ENCODE measurements around the gene CTNNBIP1.

CTNNBIP1 gene

DNA sequence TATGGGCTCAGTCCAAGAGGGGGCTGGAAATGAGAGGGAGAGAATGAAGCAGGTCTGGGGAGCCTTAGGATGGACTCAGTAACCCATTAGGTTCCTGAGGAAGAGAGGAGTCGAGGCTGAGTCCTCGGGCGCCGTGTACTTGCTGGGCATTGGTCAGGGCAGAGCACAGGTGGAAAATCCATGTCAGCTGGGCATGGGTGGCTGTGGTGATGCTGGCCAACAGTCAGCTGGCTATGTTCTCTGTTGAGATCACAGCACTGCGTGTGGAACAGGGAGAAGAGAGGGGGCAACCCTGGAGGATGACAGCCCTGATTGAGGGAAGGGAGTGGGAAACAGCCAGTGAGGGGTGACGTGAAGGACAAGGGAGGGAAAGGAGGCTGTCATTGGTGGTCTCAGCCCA, 43.2 kb downstream of the CTNNBIP1 start:
- Mint-ChIP-seq H3K9me3 (no peaks in the 10 kb centered on the region), H3K4me3 (no peak overlapping the region)
- DNase-seq (ENCODE audit: low spot score), result no peak

DNA sequence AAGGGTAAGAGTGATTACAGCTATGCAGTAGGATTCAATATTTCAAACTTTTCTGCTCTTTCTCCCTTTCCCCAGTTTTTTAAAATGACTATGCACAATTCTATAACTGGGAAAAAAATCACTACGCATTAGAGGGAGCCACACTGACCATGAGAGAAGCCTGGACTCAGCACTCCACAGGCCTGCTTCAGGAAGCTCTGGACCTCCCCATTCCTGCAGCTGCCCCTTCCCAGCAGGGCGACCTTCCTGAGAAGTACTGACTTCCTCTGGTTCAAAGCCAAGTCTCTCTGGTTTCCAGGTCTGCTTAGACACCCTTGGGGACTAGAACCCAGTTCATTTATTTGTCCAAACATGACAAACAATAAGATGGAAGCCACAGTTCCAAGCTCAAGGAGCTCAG, 44.3 kb downstream of the CTNNBIP1 start:
- Mint-ChIP-seq H3K27me3 (ENCODE audit: low read depth) (no peaks in the 10 kb centered on the region), H3K36me3 (ENCODE audit: low read depth) (no peaks in the 10 kb centered on the region), H3K9me3 (no peaks in the 10 kb centered on the region), H3K4me3 (no peak overlapping the region), H3K4me1 (ENCODE audit: low read depth) (peaks cover 2% of the 10 kb centered on the region), H3K27ac (no peak overlapping the region)
- DNase-seq (ENCODE audit: low spot score), result no peak

More for the DNA sequence above, 43.2 kb downstream of the CTNNBIP1 start:
- no peak overlapping the region for H3K27ac Mint-ChIP-seq
- H3K4me1 Mint-ChIP-seq (ENCODE audit: low read depth), result peaks cover 2% of the 10 kb centered on the region
- H3K27me3 Mint-ChIP-seq (ENCODE audit: low read depth), result no peaks in the 10 kb centered on the region
- H3K36me3 Mint-ChIP-seq (ENCODE audit: low read depth), result no peaks in the 10 kb centered on the region

DNA sequence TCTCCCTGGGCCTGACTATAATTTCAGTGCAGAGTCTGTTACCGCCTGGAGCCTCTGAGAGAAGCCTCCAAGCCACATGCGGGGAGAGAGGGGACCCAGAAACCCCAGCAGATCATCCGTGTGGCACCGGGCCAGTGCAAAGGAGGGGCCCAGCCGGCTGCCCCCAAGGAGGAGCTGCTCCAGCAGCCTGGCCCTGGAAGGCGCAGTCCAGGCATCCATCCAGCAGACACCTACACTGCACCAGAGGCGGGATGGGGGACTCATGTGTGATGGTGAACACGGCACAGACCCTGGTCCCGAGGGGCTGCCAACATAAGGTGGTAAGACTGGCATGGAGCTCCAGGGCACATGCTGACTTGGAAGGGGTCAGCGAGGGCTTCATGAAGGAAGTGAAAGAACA, 46.7 kb downstream of the CTNNBIP1 start:
- peaks cover under 1% of the 10 kb centered on the region for H3K36me3 Mint-ChIP-seq (ENCODE audit: low read depth)

DNA sequence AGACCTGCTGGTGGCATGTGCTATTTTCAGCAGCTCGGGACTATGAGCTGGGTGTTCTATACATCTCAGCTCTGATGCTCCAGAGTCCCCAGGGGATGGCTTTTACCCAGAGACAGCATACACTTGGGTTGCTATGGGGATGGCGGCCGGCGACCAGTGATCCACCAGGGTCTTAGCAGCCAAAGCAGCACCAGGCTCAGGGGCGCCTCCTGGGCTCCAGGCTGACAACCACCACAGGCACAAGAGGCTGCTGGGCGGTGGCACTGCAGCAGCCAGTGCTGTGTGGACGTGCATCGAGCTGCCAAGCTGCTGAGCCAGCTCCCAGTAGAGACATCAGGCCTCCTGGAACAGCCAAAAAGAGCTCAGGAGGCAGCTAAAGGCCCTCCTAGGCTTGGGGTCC, 48.7 kb downstream of the CTNNBIP1 start:
- Mint-ChIP-seq H3K27ac (no peak overlapping the region), H3K4me1 (ENCODE audit: low read depth) (peaks cover 12% of the 10 kb centered on the region), H3K36me3 (ENCODE audit: low read depth) (peaks cover 3% of the 10 kb centered on the region), H3K9me3 (no peaks in the 10 kb centered on the region), H3K27me3 (ENCODE audit: low read depth) (no peaks in the 10 kb centered on the region), H3K4me3 (no peak overlapping the region)
- no peak for DNase-seq (ENCODE audit: low spot score)

More for the DNA sequence above, 46.7 kb downstream of the CTNNBIP1 start:
- Mint-ChIP-seq H3K27me3 (ENCODE audit: low read depth) (no peaks in the 10 kb centered on the region), H3K4me1 (ENCODE audit: low read depth) (peaks cover 10% of the 10 kb centered on the region), H3K27ac (no peak overlapping the region), H3K9me3 (no peaks in the 10 kb centered on the region), H3K4me3 (no peak overlapping the region)
- no peak for DNase-seq (ENCODE audit: low spot score)

DNA sequence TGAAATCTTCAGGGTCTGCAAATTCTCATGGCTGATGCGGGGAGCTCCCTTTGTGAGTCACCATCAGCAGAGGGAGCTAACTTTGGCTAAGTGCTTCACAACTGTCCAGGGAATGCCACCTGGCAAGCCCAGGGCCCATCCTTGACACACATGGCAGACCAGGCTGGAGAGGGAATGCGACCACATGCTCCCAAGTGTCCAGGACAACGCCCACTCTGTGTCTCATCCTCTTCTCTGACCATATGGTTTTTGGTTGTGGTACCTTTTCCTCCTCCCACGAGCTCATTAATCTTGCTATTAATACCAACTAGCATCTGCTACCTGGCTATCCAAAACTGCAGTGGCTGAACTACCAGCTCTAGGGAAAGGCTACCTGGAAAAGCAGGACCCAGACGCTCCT, 49.2 kb downstream of the CTNNBIP1 start:
- DNase-seq (ENCODE audit: low spot score), result no peak
- Mint-ChIP-seq H3K9me3 (no peaks in the 10 kb centered on the region), H3K36me3 (ENCODE audit: low read depth) (peaks cover 3% of the 10 kb centered on the region), H3K27me3 (ENCODE audit: low read depth) (no peaks in the 10 kb centered on the region), H3K27ac (no peak overlapping the region), H3K4me1 (ENCODE audit: low read depth) (peaks cover 12% of the 10 kb centered on the region), H3K4me3 (no peak overlapping the region)

DNA sequence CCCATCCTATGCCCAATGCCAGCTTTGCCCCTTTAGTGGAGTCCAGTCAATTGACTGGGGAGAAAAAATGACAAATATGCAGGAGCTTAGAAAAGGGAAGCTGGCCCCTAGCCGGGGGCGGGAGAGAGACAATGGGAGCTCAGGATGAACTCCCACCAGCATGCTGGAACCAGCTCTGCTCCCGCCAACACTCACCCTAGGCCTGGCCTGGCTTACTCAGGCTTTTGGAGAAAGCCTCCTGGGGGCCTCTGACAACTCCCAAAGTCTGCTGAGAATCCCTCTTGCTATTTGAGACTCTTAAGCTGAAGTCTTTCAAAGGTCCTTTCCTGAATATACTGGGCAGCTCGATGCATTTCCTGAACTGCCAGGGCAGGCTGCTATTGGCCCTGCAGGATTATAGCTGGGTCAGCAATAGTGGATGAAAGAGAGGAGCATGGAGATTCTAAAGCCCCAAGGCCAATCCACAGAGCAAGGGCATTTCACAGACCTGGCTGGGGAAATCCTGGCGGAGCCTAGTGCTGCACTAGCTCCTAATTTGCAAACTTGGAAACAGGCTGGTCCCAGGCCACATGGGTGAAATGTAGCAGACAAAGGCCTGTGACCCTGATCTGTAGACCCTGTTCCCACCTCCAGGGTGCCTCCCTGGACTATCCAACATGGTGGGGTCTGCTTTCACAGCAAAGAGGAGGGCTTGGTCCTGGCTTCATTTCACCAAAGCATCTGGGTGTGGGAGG, 50.6 kb downstream of the CTNNBIP1 start:
- Mint-ChIP-seq H3K4me1 (ENCODE audit: low read depth) (peaks cover 12% of the 10 kb centered on the region), H3K27me3 (ENCODE audit: low read depth) (no peaks in the 10 kb centered on the region), H3K4me3 (no peak overlapping the region), H3K36me3 (ENCODE audit: low read depth) (peaks cover 3% of the 10 kb centered on the region), H3K9me3 (peaks cover under 1% of the 10 kb centered on the region), H3K27ac (peak overlapping the region; percentile 31)
- no peak for DNase-seq (ENCODE audit: low spot score)

DNA sequence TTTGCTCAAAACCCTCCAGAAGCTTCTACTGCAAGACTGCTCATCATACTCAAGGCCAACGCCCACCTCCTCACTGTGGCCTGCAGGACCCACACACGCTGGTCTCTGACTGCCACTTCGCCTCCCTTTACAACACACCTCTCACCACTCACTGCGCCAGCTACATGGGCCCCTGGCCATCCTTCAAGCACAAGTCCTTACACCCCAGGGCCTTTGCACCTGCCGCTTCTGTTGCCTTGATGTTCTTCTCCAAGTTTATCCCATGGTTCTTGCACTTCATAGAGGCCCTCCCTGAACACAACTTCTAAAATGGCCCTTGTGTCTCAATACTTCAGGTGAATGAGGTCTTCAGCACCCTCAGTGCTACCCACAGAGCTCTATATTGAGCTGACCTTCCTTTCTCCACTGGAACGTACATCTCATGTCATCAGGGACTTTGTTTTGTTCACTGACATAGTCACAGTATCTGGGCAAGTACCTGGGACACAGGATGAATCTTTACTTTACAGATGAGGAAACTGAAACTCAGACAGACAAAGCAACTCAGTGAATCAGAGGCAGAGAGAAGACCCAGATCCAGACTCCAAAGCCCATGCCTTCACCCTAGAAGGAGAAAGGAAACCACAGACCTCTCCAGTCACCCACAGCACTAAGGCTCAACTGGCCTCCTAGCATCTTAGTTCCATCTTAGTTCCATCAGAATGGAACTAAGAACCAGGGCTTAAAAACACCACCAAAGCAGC, 51.6 kb downstream of the CTNNBIP1 start:
- DNase-seq (ENCODE audit: low spot score), result no peak
- Mint-ChIP-seq H3K4me3 (no peak overlapping the region), H3K27ac (no peak overlapping the region), H3K36me3 (ENCODE audit: low read depth) (peaks cover 6% of the 10 kb centered on the region), H3K4me1 (ENCODE audit: low read depth) (peaks cover 12% of the 10 kb centered on the region), H3K27me3 (ENCODE audit: low read depth) (peaks cover 2% of the 10 kb centered on the region), H3K9me3 (peaks cover 7% of the 10 kb centered on the region)

DNA sequence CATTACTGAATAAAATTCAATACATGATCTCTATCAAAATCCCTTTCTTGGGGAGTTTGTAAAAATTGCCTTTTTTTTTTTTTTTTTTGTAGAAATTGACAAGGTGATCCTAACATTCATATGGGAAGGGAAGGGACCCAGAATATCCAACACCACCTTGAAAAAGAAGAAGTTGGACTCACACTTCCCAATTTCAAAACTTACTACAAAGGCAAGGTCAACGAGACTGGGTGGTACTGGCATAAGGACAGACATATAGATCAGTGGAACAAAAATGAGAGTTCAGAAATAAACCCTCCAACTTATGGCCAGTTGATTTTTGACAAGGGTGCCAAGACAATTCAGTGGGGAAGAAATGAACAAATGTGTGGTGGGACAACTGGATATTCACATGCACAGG, 54.9 kb downstream of the CTNNBIP1 start:
- Mint-ChIP-seq H3K4me3 (no peak overlapping the region), H3K9me3 (peaks cover 8% of the 10 kb centered on the region), H3K27ac (no peak overlapping the region), H3K36me3 (ENCODE audit: low read depth) (peaks cover 7% of the 10 kb centered on the region), H3K27me3 (ENCODE audit: low read depth) (peaks cover 6% of the 10 kb centered on the region), H3K4me1 (ENCODE audit: low read depth) (peaks cover 16% of the 10 kb centered on the region)
- no peak for DNase-seq (ENCODE audit: low spot score)

DNA sequence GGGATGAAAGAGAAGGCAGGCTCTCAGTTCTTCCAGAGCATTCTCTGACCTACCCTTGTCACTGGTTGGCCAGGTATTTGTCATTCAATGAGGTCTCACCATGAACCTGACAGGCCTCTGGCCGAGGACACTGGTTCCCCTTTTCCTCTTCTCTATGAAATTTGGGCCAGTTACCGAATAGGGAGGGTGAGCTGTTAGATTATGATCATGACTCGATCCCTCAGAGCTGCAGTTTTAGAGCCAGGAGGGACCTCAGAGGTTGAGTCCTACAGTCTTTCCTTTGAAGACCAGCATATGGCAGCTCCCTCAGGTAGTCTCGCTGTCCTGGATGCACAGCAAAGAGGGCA, 56.8 kb downstream of the CTNNBIP1 start:
- peaks cover 8% of the 10 kb centered on the region for H3K27me3 Mint-ChIP-seq (ENCODE audit: low read depth)
- no peak overlapping the region for H3K27ac Mint-ChIP-seq
- H3K4me3 Mint-ChIP-seq, result no peak overlapping the region

DNA sequence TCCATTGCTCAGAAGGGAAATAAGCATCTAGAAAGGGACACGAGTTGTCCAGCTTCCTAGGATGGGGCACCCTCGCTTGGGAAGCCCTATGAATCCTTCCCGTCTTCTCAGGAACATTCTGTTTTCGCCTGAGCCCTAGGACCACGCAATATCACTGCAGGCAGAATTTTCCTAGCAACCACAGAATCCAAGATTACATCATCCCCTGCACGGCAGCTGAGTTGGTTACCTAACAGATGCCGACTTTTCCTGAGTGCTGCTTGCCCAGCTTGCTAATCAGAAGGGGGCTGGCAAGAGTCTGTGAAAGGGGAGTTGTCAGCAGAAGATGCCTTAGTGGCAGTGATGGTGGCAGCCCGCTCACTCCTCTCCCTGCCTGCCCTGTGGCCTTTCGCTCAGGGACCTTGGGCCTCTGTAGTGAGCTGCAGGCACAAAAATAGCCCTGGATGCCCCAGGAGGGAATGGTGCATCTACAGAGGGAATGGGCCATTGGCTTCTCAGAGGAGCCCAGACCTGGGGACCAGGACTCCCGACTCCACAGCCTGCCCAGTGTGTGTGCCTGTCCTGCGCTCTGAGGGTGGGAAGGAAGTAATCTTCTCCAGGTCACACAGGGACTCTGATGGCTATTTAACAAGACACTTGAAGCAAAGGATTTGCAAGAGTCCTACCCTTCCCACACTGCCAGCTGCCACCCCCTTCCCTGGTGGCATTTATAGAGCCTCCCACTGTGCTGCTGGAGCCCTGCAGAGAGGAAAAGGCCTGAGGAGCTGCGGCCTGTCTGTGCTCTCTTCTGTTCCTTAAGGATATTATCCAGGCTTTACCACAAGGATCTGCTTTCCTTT, 57.4 kb downstream of the CTNNBIP1 start:
- Mint-ChIP-seq H3K36me3 (ENCODE audit: low read depth) (peaks cover 4% of the 10 kb centered on the region), H3K27me3 (ENCODE audit: low read depth) (peaks cover 8% of the 10 kb centered on the region), H3K9me3 (peaks cover 8% of the 10 kb centered on the region), H3K27ac (no peak overlapping the region), H3K4me1 (ENCODE audit: low read depth) (peaks cover 6% of the 10 kb centered on the region), H3K4me3 (no peak overlapping the region)
- DNase-seq (ENCODE audit: low spot score), result no peak

More for the DNA sequence above, 56.8 kb downstream of the CTNNBIP1 start:
- DNase-seq (ENCODE audit: low spot score), result no peak
- peaks cover 8% of the 10 kb centered on the region for H3K9me3 Mint-ChIP-seq
- H3K36me3 Mint-ChIP-seq (ENCODE audit: low read depth), result peaks cover 5% of the 10 kb centered on the region
- peaks cover 8% of the 10 kb centered on the region for H3K4me1 Mint-ChIP-seq (ENCODE audit: low read depth)

DNA sequence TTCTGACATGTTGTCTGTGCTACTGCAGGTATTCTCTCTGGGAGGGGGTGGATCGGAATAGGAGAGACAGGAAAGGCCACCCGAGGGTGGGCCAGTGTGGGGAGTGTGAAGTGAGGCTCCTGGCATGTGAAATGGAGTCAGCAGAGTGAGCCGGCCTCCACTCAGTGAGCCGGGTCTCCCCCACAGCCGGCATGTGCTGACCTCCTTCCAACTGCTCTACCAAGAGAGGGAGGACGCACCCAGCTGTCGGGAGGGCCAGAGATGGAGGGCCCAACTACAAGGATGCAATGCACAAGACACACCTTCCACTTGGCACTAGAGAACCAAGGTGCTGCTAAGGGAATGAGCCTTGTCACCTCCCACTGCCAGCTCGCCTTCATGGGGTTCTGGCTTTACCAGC, 58.1 kb downstream of the CTNNBIP1 start:
- DNase-seq (ENCODE audit: low spot score), result no peak
- Mint-ChIP-seq H3K9me3 (peaks cover 8% of the 10 kb centered on the region), H3K36me3 (ENCODE audit: low read depth) (peaks cover 4% of the 10 kb centered on the region), H3K27me3 (ENCODE audit: low read depth) (peaks cover 8% of the 10 kb centered on the region), H3K4me3 (no peak overlapping the region), H3K4me1 (ENCODE audit: low read depth) (peaks cover 6% of the 10 kb centered on the region), H3K27ac (no peak overlapping the region)

DNA sequence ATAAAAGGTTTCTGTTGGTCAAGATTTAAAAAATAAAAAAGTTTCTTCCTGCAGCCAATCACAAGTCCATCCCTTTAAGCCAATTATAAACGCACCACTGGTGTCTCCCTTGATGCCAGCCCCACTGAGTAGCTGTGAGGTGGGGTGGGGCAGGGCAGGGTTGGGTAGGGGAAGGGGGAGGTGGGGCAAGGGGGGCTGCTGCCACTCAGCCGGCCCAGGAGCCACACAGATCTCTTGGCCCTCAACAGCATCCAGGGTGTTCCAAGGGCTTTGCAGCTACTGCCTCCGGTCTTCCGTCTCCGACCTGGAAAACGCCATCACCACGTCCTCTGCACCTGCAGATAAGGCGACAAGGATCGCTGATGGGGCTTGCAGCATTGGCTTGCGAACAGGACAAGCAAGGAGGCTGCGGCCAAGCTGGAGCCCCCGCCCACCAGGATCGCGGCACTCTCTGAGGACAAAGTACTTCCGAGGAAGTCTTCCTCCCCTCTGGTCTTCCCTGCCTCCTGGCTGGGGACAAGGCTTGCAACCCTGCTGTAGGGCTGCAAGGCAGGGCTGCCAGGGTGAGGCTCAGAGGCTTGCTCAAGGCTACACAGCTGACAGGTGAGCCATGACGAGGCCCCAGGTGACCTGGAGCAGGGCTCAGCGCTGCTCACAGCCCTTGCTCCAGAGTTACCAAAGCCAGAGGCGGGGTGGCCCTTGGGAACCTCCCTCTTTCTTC, 59.5 kb downstream of the CTNNBIP1 start:
- DNase-seq (ENCODE audit: low spot score), result no peak
- Mint-ChIP-seq H3K27me3 (ENCODE audit: low read depth) (peaks cover 11% of the 10 kb centered on the region), H3K4me1 (ENCODE audit: low read depth) (peaks cover 6% of the 10 kb centered on the region), H3K4me3 (peak overlapping the region; percentile 51), H3K36me3 (ENCODE audit: low read depth) (peaks cover 4% of the 10 kb centered on the region), H3K27ac (no peak overlapping the region), H3K9me3 (peaks cover 8% of the 10 kb centered on the region)

DNA sequence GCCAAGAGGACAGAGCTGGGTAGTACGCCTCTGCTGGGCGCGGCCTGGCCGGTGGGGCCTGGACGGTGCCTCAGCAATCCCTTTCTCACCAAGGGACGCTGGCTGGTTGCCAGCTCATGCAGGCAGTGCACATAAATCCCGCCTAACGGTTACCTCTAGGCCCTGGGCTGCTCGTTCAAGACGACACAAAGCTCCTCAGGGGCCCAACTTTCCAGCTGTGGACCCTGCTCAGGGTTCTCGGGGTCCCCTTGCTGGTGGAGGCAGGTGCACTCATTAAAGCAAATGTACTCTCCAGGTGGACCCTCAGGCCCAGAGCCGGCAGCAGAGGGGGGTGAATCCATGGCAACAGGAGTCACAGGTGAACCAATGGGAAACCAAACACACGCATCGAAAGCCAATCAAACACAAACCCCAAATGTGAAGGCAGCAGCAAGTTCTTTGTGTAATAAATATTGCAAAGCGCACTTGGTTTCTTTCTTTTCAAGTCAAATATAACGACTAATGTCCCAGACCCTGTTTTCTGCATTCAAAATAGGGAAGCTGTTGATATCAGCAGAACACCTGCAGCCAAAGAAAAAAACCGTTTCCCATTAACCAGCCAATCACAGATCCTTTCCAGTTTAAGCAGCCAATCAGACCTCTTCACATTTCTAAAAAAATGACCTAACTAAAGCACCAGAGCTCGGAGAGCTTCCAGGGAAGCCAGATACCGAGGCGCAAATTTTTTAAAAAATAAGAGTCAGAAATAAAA, 60.2 kb downstream of the CTNNBIP1 start:
- Mint-ChIP-seq H3K9me3 (peaks cover 8% of the 10 kb centered on the region), H3K27me3 (ENCODE audit: low read depth) (peaks cover 11% of the 10 kb centered on the region), H3K27ac (no peak overlapping the region), H3K4me1 (ENCODE audit: low read depth) (peaks cover 6% of the 10 kb centered on the region), H3K4me3 (peak overlapping the region; percentile 51), H3K36me3 (ENCODE audit: low read depth) (peaks cover 4% of the 10 kb centered on the region)
- DNase-seq (ENCODE audit: low spot score), result no peak

Data from T-helper 2 cell treated with Interferon-gamma antibody and Interleukin-4, amounts not matched to agents 5 μg/mL and 100 μg/mL, for 36 hours (primary cell).